GM12878 (cell line): ENCODE results near the gene PRKG1. TPM values are rescaled to one million over a fixed set of nuclear protein-coding genes. Genes with fewer than 3 reads are reported as not detected.

Experiments
- ATAC-seq: fragments of 200-7000 bp; cut with Tn5 transposase; 3 replicates; pipeline ENCODE4 v1.9.1; 2020; ENCODE audit warnings: mild to moderate bottlenecking, moderate library complexity
- BruUV-seq: library from RNA; stranded (reverse); fragments of 400-500 nt; replicated peaks from 2 replicates; lab custom pipeline; 2021; lab: Mats Ljungman, UMichigan
- CTCF ChIA-PET: fragments of 300-600 bp; sonication (Branson Sonifier 250); formaldehyde crosslinking; extraction: SDS; loops from one replicate; lab custom pipeline; 2021; ENCODE audit warnings: inconsistent platforms; lab: Yijun Ruan, JAX
- POLR2A ChIA-PET: fragments of 350-600 bp; formaldehyde crosslinking; extraction: SDS; loops from one replicate; lab custom pipeline; 2021; ENCODE audit warnings: inconsistent platforms; lab: Charles Lee
- RAD21 ChIA-PET: fragments of 300-600 bp; sonication (Branson Sonifier 250); formaldehyde crosslinking; loops from one replicate; lab custom pipeline; 2023; ENCODE audit warnings: antibody characterized with exemption; ENCODE audit not compliant: unreplicated experiment; lab: Charles Lee
- SMC1A ChIA-PET: fragments of 300-600 bp; sonication (Branson Sonifier 250); formaldehyde crosslinking; loops from one replicate; lab custom pipeline; 2023; ENCODE audit not compliant: unreplicated experiment, uncharacterized antibody; lab: Charles Lee
- DNase-seq: peaks from one replicate; pipeline ENCODE4 v3.0.0-alpha.2; 2011; ENCODE audit warnings: low read depth, low spot score
- FAIRE-seq: peaks from 3 replicates; lab custom pipeline; 2011; peaks lifted over from hg19 to GRCh38; lab: Jason Lieb, UNC
- H2AFZ ChIP-seq: 2 replicates; pipeline ENCODE4 v1.6.0; 2011; ENCODE audit warnings: low read depth, low read length, control low read depth; ENCODE audit not compliant: control insufficient read depth
- H3K27ac ChIP-seq: 2 replicates; pipeline ENCODE4 v1.5.1; 2011; ENCODE audit warnings: control low read depth; ENCODE audit not compliant: control insufficient read depth, insufficient read depth
- H3K27me3 ChIP-seq, 2 experiments: replicated peaks in 1 of 2; 2 replicates each; pipeline versions ENCODE4 v1.6.0 to v1.6.1; 2011; ENCODE audit warnings: low read length in 1 of 2; ENCODE audit not compliant: control insufficient read depth in 2 of 2, insufficient read depth in 2 of 2
- H3K36me3 ChIP-seq, 2 experiments: 2 replicates each; pipeline ENCODE4 v1.5.1; 2011; ENCODE audit warnings: low read length in 1 of 2; ENCODE audit not compliant: control insufficient read depth in 2 of 2, insufficient read depth in 2 of 2
- H3K4me1 ChIP-seq: 2 replicates; pipeline ENCODE4 v1.6.1; 2011; ENCODE audit warnings: mild to moderate bottlenecking, low read length, moderate library complexity, mixed read lengths; ENCODE audit not compliant: control insufficient read depth, insufficient read depth
- H3K4me2 ChIP-seq: 2 replicates; pipeline ENCODE4 v1.6.0; 2011; ENCODE audit warnings: control low read depth; ENCODE audit not compliant: control insufficient read depth, insufficient read depth
- H3K4me3 ChIP-seq: fragments of 200-600 bp; sonication (generic); 2 replicates; pipeline ENCODE4 v1.5.1; 2016
- H3K79me2 ChIP-seq: 2 replicates; pipeline ENCODE4 v1.6.0; 2011; ENCODE audit warnings: low read length; ENCODE audit not compliant: control insufficient read depth, insufficient read depth
- H3K9ac ChIP-seq: 2 replicates; pipeline ENCODE4 v1.8.0; 2011; ENCODE audit warnings: low read length, control low read depth, mixed read lengths; ENCODE audit not compliant: control insufficient read depth, insufficient read depth
- H3K9me3 ChIP-seq: replicated peaks from 3 replicates; pipeline ENCODE4 v1.5.1; 2011; ENCODE audit warnings: mild to moderate bottlenecking, low read length; ENCODE audit not compliant: control insufficient read depth, insufficient read depth
- H4K20me1 ChIP-seq: 2 replicates; pipeline ENCODE4 v1.6.0; 2011; ENCODE audit not compliant: control insufficient read depth, insufficient read depth
- ASH2L ChIP-seq: fragments of 300-600, 200-600 bp; sonication (generic); IDR thresholded peaks from 2 replicates; pipeline ENCODE4 v1.6.1; 2017; ENCODE audit warnings: low read depth, mild to moderate bottlenecking, borderline replicate concordance
- BMI1 ChIP-seq: fragments of 450-650 bp; IDR thresholded peaks from 2 replicates; pipeline ENCODE4 v1.6.1; 2016; ENCODE audit warnings: mild to moderate bottlenecking, moderate library complexity, borderline replicate concordance
- ESRRA ChIP-seq: IDR thresholded peaks from 2 replicates; pipeline ENCODE4 v1.6.1; 2012; ENCODE audit warnings: mild to moderate bottlenecking, low read length, improper control_type of control experiment
- GATAD2B ChIP-seq: fragments of 450-650 bp; conservative IDR thresholded peaks from 2 replicates; pipeline ENCODE4 v1.6.1; 2017; ENCODE audit warnings: low read depth, mild to moderate bottlenecking, moderate library complexity
- NFIC ChIP-seq: IDR thresholded peaks from 2 replicates; pipeline ENCODE4 v1.6.1; 2012; ENCODE audit warnings: low read depth, mild to moderate bottlenecking, inconsistent platforms, low read length, moderate library complexity
- NFXL1 ChIP-seq: fragments of 450-650 bp; IDR thresholded peaks from 2 replicates; pipeline ENCODE4 v1.6.1; 2017; ENCODE audit warnings: antibody characterized with exemption, mild to moderate bottlenecking, borderline replicate concordance
- NR2C2 ChIP-seq: IDR thresholded peaks from 2 replicates; pipeline ENCODE4 v1.6.1; 2011; ENCODE audit warnings: borderline replicate concordance, low read depth; ENCODE audit not compliant: control insufficient read depth, insufficient read length
- SMAD1 ChIP-seq: fragments of 450-650 bp; IDR thresholded peaks from 2 replicates; pipeline ENCODE4 v1.6.1; 2018; ENCODE audit warnings: mild to moderate bottlenecking, low read depth; ENCODE audit not compliant: partially characterized antibody
- SMC3 ChIP-seq: IDR thresholded peaks from 2 replicates; pipeline ENCODE4 v1.6.1; 2011; ENCODE audit warnings: low read length, improper control_type of control experiment, borderline replicate concordance
- SP1 ChIP-seq: IDR thresholded peaks from one replicate; pipeline ENCODE4 v1.6.1; 2011; ENCODE audit warnings: low read depth, low read length
- SPI1 ChIP-seq: IDR thresholded peaks from 2 replicates; pipeline ENCODE4 v1.6.1; 2011; ENCODE audit warnings: low read depth, mild to moderate bottlenecking, low read length, moderate library complexity, borderline replicate concordance; ENCODE audit not compliant: insufficient read depth
- ZNF622 ChIP-seq: fragments of 450-650 bp; IDR thresholded peaks from 2 replicates; pipeline ENCODE4 v1.6.1; 2017; ENCODE audit warnings: mild to moderate bottlenecking, inconsistent platforms
- ZZZ3 ChIP-seq: IDR thresholded peaks from 2 replicates; pipeline ENCODE4 v1.6.1; 2011; ENCODE audit warnings: low read depth; ENCODE audit not compliant: control insufficient read depth, insufficient read length
- WGBS: methylation state at CpG from one replicate; pipeline ENCODE4 v1.1.6; 2016; ENCODE audit warnings: low lambda C conversion rate; ENCODE audit not compliant: insufficient replicate concordance, insufficient coverage; ENCODE audit errors: missing lambda C conversion rate; 5-methylcytosine and 5-hydroxymethylcytosine counted together
- in situ Hi-C: fragments of 300-500 bp; cut with MboI; formaldehyde crosslinking; loops from 9 replicates; pipeline ENCODE4 v1.14.3; 2018; ENCODE audit warnings: mixed read lengths
- intact Hi-C: fragments of 100-400 bp; cut with micrococcal nuclease; formaldehyde crosslinking; loops from one replicate; pipeline ENCODE4 v1.14.2; 2022; ENCODE audit not compliant: unreplicated experiment
- polyA plus RNA-seq, 11 experiments: library from polyadenylated mRNA; depleted of rRNA in 4 of 11; unstranded in 6 of 11; stranded (reverse) in 5 of 11; fragments of >200 nt; fragmentation: Nextera tagmentation in 4 of 11; fragmentation: Illumina TruSeq in 1 of 11; extraction: Ambion mirVana in 4 of 11; extraction: Trizol in 1 of 11; gene quantifications; 1 replicate in 1 of 11; 2 replicates in 10 of 11; pipeline versions ENCODE4 v1.2.1 to v1.2.3, GENCODE V29; 2011 to 2016; ENCODE audit warnings: inconsistent platforms in 2 of 11, missing spikeins in 2 of 11, low read depth in 1 of 11
- total RNA-seq, 4 experiments: library from RNA; depleted of rRNA in 3 of 4; stranded (reverse); fragments of >200 nt in 3 of 4; fragmentation: Illumina TruSeq in 1 of 4; extraction: Trizol in 1 of 4; gene quantifications; 2 replicates each; pipeline versions ENCODE4 v1.2.1 to v1.2.3, GENCODE V29; 2013 to 2021
- TF ChIP-seq, protein P1 (sequence below), 3 experiments: IDR thresholded peaks in 2 of 3; conservative IDR thresholded peaks in 1 of 3; 2 replicates each; pipeline ENCODE4 v1.5.1; 2011; ENCODE audit warnings: low read depth in 3 of 3, low read length in 3 of 3, mild to moderate bottlenecking in 3 of 3, control low read depth in 2 of 3, moderate library complexity in 2 of 3, inconsistent platforms in 1 of 3, mixed read lengths in 1 of 3; ENCODE audit not compliant: control insufficient read depth in 2 of 3, insufficient read depth in 1 of 3; ENCODE audit errors: extremely low read depth in 1 of 3
- TF ChIP-seq, protein P2 (sequence below): fragments of 450-650 bp; formaldehyde crosslinking; IDR thresholded peaks from 2 replicates; pipeline ENCODE4 v1.4.0; 2020; ENCODE audit warnings: mild to moderate bottlenecking, moderate library complexity

The PRKG1 gene
- total and polyA plus RNA-seq, 10 of the 15 experiments (the other 5 are each of a cell fraction or from before 2014, with no cell fraction given): 0.04 to 0.05 TPM; not detected in 8

DNA sequence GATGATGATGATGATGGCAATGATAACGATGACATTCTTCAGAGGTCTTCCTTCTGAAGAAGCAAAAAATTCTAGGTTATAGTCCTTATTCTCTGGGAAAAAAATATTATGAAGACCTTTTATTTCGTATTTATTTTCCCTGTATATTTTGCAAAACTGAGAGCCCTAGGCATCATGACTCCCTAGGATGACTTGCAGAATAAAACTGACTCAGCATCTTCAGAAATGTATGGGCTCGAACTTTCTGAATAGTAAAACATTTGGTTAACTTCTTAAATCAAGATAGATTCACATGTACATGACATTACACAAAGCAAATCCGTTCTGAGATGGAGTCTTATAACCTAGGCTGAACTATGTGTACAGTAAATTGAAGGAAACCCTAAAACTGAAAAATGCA lies 1269.2 kb downstream of the PRKG1 start:
- Histone ChIP-seq H3K36me3 (no peaks in the 10 kb centered on the region), H3K4me1 (no peaks in the 10 kb centered on the region), H3K27me3 (no peaks in the 10 kb centered on the region), H3K4me3 (no peak overlapping the region), H3K27ac (no peak overlapping the region), H4K20me1 (no peaks in the 10 kb centered on the region), H3K79me2 (no peaks in the 10 kb centered on the region), H2AFZ (no peak overlapping the region), H3K9ac (no peak overlapping the region), H3K9me3 (no peaks in the 10 kb centered on the region)
- intact Hi-C loops: no loop called here
- no peak for ATAC-seq
- POLR2A ChIA-PET: no interaction called here
- FAIRE-seq: no peak
- in situ Hi-C loops: no loop called here
- 0% methylated on average over 4 of the region's 4 CpGs for WGBS
- RAD21 ChIA-PET: no interaction called here
- SMC1A ChIA-PET: no interaction called here
- DNase-seq: no peak
- TF ChIP-seq ZNF622: no peak
- no peak for TF ChIP-seq SP1
- TF ChIP-seq NFXL1: no peak
- TF ChIP-seq, protein P1, sequence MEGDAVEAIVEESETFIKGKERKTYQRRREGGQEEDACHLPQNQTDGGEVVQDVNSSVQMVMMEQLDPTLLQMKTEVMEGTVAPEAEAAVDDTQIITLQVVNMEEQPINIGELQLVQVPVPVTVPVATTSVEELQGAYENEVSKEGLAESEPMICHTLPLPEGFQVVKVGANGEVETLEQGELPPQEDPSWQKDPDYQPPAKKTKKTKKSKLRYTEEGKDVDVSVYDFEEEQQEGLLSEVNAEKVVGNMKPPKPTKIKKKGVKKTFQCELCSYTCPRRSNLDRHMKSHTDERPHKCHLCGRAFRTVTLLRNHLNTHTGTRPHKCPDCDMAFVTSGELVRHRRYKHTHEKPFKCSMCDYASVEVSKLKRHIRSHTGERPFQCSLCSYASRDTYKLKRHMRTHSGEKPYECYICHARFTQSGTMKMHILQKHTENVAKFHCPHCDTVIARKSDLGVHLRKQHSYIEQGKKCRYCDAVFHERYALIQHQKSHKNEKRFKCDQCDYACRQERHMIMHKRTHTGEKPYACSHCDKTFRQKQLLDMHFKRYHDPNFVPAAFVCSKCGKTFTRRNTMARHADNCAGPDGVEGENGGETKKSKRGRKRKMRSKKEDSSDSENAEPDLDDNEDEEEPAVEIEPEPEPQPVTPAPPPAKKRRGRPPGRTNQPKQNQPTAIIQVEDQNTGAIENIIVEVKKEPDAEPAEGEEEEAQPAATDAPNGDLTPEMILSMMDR (IDR thresholded peaks at IDR 0.05 in 2 of 3, conservative IDR thresholded peaks at IDR 0.05 in 1 of 3; ENCODE audit: control insufficient read depth in 2 of 3, extremely low read depth in 1 of 3, insufficient read depth in 1 of 3, low read depth in 3 of 3, low read length in 3 of 3): no peak
- TF ChIP-seq ESRRA: no peak
- no peak for TF ChIP-seq SMC3
- TF ChIP-seq GATAD2B: no peak
- TF ChIP-seq NFIC: no peak
- no peak for TF ChIP-seq ZZZ3
- TF ChIP-seq, protein P2, sequence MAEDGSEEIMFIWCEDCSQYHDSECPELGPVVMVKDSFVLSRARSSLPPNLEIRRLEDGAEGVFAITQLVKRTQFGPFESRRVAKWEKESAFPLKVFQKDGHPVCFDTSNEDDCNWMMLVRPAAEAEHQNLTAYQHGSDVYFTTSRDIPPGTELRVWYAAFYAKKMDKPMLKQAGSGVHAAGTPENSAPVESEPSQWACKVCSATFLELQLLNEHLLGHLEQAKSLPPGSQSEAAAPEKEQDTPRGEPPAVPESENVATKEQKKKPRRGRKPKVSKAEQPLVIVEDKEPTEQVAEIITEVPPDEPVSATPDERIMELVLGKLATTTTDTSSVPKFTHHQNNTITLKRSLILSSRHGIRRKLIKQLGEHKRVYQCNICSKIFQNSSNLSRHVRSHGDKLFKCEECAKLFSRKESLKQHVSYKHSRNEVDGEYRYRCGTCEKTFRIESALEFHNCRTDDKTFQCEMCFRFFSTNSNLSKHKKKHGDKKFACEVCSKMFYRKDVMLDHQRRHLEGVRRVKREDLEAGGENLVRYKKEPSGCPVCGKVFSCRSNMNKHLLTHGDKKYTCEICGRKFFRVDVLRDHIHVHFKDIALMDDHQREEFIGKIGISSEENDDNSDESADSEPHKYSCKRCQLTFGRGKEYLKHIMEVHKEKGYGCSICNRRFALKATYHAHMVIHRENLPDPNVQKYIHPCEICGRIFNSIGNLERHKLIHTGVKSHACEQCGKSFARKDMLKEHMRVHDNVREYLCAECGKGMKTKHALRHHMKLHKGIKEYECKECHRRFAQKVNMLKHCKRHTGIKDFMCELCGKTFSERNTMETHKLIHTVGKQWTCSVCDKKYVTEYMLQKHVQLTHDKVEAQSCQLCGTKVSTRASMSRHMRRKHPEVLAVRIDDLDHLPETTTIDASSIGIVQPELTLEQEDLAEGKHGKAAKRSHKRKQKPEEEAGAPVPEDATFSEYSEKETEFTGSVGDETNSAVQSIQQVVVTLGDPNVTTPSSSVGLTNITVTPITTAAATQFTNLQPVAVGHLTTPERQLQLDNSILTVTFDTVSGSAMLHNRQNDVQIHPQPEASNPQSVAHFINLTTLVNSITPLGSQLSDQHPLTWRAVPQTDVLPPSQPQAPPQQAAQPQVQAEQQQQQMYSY (CRISPR knock-in tag): no peak
- no peak for TF ChIP-seq ASH2L
- TF ChIP-seq SMAD1: no peak
- no peak for TF ChIP-seq BMI1
- TF ChIP-seq NR2C2: no peak
- no peak for TF ChIP-seq SPI1
- TF ChIP-seq, all 136 proteins: peak for 0
- H3K4me2 ChIP-seq: no peak overlapping the region
- CTCF ChIA-PET: no interaction called here
- BruUV-seq: no TSS peak
